GM23338 (cell line): ENCODE measurements around the gene RPS25. TPM values are rescaled to one million over a fixed set of nuclear protein-coding genes. Genes with fewer than 3 reads are reported as not detected.

Experiments used
- ATAC-seq: fragments of 200-7000 bp; cut with Tn5 transposase; 3 replicates; pipeline ENCODE4 v1.9.1; 2020
- DNase-seq: peaks from one replicate; pipeline ENCODE4 v3.0.0-alpha.2; 2015; ENCODE audit warnings: low spot score
- H2AFZ ChIP-seq: fragments of 200-600 bp; sonication (generic); 2 replicates; pipeline ENCODE4 v1.8.0; 2016; ENCODE audit warnings: antibody characterized with exemption, mild to moderate bottlenecking, moderate library complexity
- H3F3A ChIP-seq: fragments of 200-600 bp; sonication (generic); replicated peaks from 2 replicates; pipeline ENCODE4 v1.8.0; 2017; ENCODE audit warnings: antibody characterized with exemption, mixed run types, low read depth
- H3K27ac ChIP-seq: fragments of 200-600 bp; sonication (generic); 2 replicates; pipeline ENCODE4 v1.6.1; 2016; ENCODE audit warnings: low read depth
- H3K27me3 ChIP-seq: fragments of 200-600 bp; sonication (generic); 2 replicates; pipeline ENCODE4 v1.8.0; 2016; ENCODE audit warnings: mild to moderate bottlenecking, mixed run types, moderate library complexity; ENCODE audit not compliant: insufficient read depth
- H3K36me3 ChIP-seq: fragments of 200-600 bp; sonication (generic); 2 replicates; pipeline ENCODE4 v1.8.0; 2016; ENCODE audit warnings: mild to moderate bottlenecking; ENCODE audit not compliant: insufficient read depth
- H3K4me1 ChIP-seq: fragments of 200-600 bp; sonication (generic); 2 replicates; pipeline ENCODE4 v1.8.0; 2016; ENCODE audit warnings: mild to moderate bottlenecking, moderate library complexity; ENCODE audit not compliant: insufficient read depth
- H3K4me2 ChIP-seq: fragments of 200-600 bp; sonication (generic); 2 replicates; pipeline ENCODE4 v1.7.1; 2017; ENCODE audit warnings: mixed run types
- H3K4me3 ChIP-seq: fragments of 200-600 bp; sonication (generic); 2 replicates; pipeline ENCODE4 v1.6.1; 2016; ENCODE audit warnings: mixed run types
- H3K79me2 ChIP-seq: fragments of 200-600 bp; sonication (generic); replicated peaks from 2 replicates; pipeline ENCODE4 v1.8.0; 2017; ENCODE audit warnings: mild to moderate bottlenecking; ENCODE audit not compliant: insufficient read depth
- H3K9me2 ChIP-seq: fragments of 200-600 bp; sonication (generic); 2 replicates; pipeline ENCODE4 v1.8.0; 2017; ENCODE audit not compliant: insufficient read depth
- H4K20me1 ChIP-seq: fragments of 200-600 bp; sonication (generic); replicated peaks from 2 replicates; pipeline ENCODE4 v1.8.0; 2017; ENCODE audit warnings: mild to moderate bottlenecking; ENCODE audit not compliant: insufficient read depth
- H3K27ac Mint-ChIP-seq: 2 replicates; pipeline ENCODE4 v1.8.0; 2020; ENCODE audit warnings: inconsistent platforms, mild to moderate bottlenecking, moderate library complexity, mixed read lengths
- H3K27me3 Mint-ChIP-seq: 3 replicates; pipeline ENCODE4 v1.8.0; 2022; ENCODE audit warnings: low read depth, mild to moderate bottlenecking, moderate library complexity, mixed read lengths, inconsistent platforms; ENCODE audit not compliant: insufficient read depth, poor library complexity
- H3K36me3 Mint-ChIP-seq: 3 replicates; pipeline ENCODE4 v1.8.0; 2021; ENCODE audit warnings: low read depth, mild to moderate bottlenecking, inconsistent platforms, moderate library complexity, mixed read lengths
- H3K4me1 Mint-ChIP-seq: 3 replicates; pipeline ENCODE4 v1.8.0; 2020; ENCODE audit warnings: mild to moderate bottlenecking, inconsistent platforms, mixed read lengths
- H3K4me3 Mint-ChIP-seq: 3 replicates; pipeline ENCODE4 v1.8.0; 2021; ENCODE audit warnings: moderate library complexity, mild to moderate bottlenecking, inconsistent platforms, mixed read lengths
- H3K9me3 Mint-ChIP-seq: 3 replicates; pipeline ENCODE4 v1.8.0; 2020; ENCODE audit warnings: moderate library complexity, mild to moderate bottlenecking, inconsistent platforms, mixed read lengths
- CREB1 ChIP-seq: fragments of 250-450 bp; sonication (Bioruptor Pico); IDR thresholded peaks from 2 replicates; pipeline ENCODE4 v1.5.0; 2020; ENCODE audit warnings: low read depth, mild to moderate bottlenecking, moderate library complexity
- EZH2 ChIP-seq: fragments of 200-600 bp; sonication (generic); IDR thresholded peaks from one replicate; pipeline ENCODE4 v1.8.0; 2017; ENCODE audit warnings: antibody characterized with exemption, mild to moderate bottlenecking, low read depth; ENCODE audit not compliant: unreplicated experiment
- EZH2phosphoT487 ChIP-seq: fragments of 200-600 bp; sonication (generic); IDR thresholded peaks from one replicate; pipeline ENCODE4 v1.8.1; 2018; ENCODE audit warnings: antibody characterized with exemption; ENCODE audit not compliant: unreplicated experiment
- JUNB ChIP-seq: IDR thresholded peaks from one replicate; pipeline ENCODE4 v1.6.1; 2016; ENCODE audit warnings: antibody characterized with exemption; ENCODE audit not compliant: unreplicated experiment
- NANOG ChIP-seq: IDR thresholded peaks from 2 replicates; pipeline ENCODE4 v1.6.1; 2016; ENCODE audit warnings: antibody characterized with exemption, borderline replicate concordance
- POLR2AphosphoS5 ChIP-seq: IDR thresholded peaks from 2 replicates; pipeline ENCODE4 v1.6.1; 2016; ENCODE audit warnings: antibody characterized with exemption, low read depth
- STAT1 ChIP-seq: IDR thresholded peaks from one replicate; pipeline ENCODE4 v1.6.1; 2016; ENCODE audit warnings: antibody characterized with exemption; ENCODE audit not compliant: unreplicated experiment
- ZNF114 ChIP-seq: fragments of 250-450 bp; sonication (Bioruptor Pico); IDR thresholded peaks from 2 replicates; pipeline ENCODE4 v1.5.0; 2020; ENCODE audit warnings: mild to moderate bottlenecking, moderate library complexity
- ZNF331 ChIP-seq: fragments of 250-450 bp; sonication (Bioruptor Pico); IDR thresholded peaks from 2 replicates; pipeline ENCODE4 v1.5.0; 2020; ENCODE audit warnings: low read depth, mild to moderate bottlenecking, moderate library complexity
- polyA plus RNA-seq: library from polyadenylated mRNA; unstranded; fragments of >200 nt; fragmentation: Nextera tagmentation; extraction: Ambion mirVana; gene quantifications from 2 replicates; pipeline ENCODE4 v1.2.1, GENCODE V29; 2016
- total RNA-seq: library from RNA; depleted of rRNA; stranded (reverse); fragments of >200 nt; shearing (Covaris generic); gene quantifications from 2 replicates; pipeline ENCODE4 v1.2.3, GENCODE V29; 2014
- TF ChIP-seq, protein P1 (sequence below): IDR thresholded peaks from one replicate; pipeline ENCODE4 v1.6.1; 2018; ENCODE audit warnings: antibody characterized with exemption; ENCODE audit not compliant: unreplicated experiment
- TF ChIP-seq, protein P2 (sequence below): IDR thresholded peaks from 2 replicates; pipeline ENCODE4 v1.6.1; 2016; ENCODE audit warnings: antibody characterized with exemption
- TF ChIP-seq, protein P3 (sequence below), 2 experiments: fragments of 200-600 bp in 1 of 2; sonication (generic) in 1 of 2; conservative IDR thresholded peaks; 2 replicates each; pipeline versions ENCODE4 v1.5.1 to v1.6.1; 2016 to 2017; ENCODE audit warnings: antibody characterized with exemption in 2 of 2, low read depth in 2 of 2, mild to moderate bottlenecking in 2 of 2, moderate library complexity in 1 of 2

Gene RPS25
- total and polyA plus RNA-seq, 2 experiments from 2014 or later: 1,965 to 3,622 TPM

DNA sequence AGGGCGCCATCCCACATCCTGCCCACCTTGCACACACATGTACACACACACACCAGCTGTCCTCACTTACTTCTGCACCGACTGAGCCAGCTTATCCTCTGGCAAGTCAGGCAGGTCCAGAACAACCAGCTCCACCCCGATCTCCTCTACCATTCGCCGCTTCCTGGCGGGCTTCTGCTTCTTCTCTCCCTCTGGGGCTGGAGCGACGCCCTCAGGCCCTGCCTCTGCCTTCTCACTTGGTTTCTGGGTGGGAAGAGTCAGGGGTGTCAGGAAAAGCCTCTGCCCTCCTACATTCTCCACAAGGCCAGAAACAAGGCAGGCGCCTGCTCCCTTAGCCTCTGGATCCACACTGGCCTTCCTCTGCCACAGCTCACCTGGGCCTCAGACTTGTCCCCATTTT lies 30.5 kb upstream of the RPS25 start (continued):
- TF ChIP-seq, protein P1, sequence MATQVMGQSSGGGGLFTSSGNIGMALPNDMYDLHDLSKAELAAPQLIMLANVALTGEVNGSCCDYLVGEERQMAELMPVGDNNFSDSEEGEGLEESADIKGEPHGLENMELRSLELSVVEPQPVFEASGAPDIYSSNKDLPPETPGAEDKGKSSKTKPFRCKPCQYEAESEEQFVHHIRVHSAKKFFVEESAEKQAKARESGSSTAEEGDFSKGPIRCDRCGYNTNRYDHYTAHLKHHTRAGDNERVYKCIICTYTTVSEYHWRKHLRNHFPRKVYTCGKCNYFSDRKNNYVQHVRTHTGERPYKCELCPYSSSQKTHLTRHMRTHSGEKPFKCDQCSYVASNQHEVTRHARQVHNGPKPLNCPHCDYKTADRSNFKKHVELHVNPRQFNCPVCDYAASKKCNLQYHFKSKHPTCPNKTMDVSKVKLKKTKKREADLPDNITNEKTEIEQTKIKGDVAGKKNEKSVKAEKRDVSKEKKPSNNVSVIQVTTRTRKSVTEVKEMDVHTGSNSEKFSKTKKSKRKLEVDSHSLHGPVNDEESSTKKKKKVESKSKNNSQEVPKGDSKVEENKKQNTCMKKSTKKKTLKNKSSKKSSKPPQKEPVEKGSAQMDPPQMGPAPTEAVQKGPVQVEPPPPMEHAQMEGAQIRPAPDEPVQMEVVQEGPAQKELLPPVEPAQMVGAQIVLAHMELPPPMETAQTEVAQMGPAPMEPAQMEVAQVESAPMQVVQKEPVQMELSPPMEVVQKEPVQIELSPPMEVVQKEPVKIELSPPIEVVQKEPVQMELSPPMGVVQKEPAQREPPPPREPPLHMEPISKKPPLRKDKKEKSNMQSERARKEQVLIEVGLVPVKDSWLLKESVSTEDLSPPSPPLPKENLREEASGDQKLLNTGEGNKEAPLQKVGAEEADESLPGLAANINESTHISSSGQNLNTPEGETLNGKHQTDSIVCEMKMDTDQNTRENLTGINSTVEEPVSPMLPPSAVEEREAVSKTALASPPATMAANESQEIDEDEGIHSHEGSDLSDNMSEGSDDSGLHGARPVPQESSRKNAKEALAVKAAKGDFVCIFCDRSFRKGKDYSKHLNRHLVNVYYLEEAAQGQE: no peak
- TF ChIP-seq ZNF114 (no peak), ZNF331 (CRISPR knock-in tag) (no peak), EZH2phosphoT487 (no peak), POLR2AphosphoS5 (no peak), JUNB (no peak), EZH2 (no peak), STAT1 (no peak), NANOG (no peak)
- TF ChIP-seq, protein P2, sequence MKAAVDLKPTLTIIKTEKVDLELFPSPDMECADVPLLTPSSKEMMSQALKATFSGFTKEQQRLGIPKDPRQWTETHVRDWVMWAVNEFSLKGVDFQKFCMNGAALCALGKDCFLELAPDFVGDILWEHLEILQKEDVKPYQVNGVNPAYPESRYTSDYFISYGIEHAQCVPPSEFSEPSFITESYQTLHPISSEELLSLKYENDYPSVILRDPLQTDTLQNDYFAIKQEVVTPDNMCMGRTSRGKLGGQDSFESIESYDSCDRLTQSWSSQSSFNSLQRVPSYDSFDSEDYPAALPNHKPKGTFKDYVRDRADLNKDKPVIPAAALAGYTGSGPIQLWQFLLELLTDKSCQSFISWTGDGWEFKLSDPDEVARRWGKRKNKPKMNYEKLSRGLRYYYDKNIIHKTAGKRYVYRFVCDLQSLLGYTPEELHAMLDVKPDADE: no peak

DNA sequence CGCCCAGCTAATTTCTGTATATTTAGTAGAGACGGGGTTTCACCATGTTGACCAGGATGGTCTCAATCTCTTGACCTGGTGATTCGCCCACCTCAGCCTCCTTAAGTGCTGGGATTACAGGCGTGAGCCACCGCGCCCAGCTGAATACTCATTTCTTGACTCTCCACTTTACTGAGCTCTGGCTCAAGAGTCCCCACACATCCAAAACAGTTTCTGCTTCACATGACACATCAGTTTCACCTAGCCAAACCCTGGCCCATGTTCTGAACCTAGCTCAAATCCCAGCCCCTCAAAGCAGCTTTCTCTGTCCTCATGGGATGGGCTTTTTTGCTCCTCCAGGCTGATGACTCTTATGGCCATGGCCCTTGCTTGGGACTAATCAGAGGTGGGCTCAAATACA lies 29.1 kb upstream of the RPS25 start:
- Histone ChIP-seq H3K4me2 (no peak overlapping the region), H2AFZ (no peak overlapping the region), H3K4me1 (peaks cover 13% of the 10 kb centered on the region), H3K27ac (no peak overlapping the region), H3K27me3 (no peaks in the 10 kb centered on the region), H3K9me2 (no peaks in the 10 kb centered on the region), H3F3A (peaks cover 6% of the 10 kb centered on the region; the same call in 1 of the 2 replicates), H4K20me1 (peaks cover 6% of the 10 kb centered on the region), H3K79me2 (no peaks in the 10 kb centered on the region), H3K4me3 (no peak overlapping the region), H3K36me3 (peaks cover 34% of the 10 kb centered on the region)
- H3K27ac Mint-ChIP-seq: no peak overlapping the region
- peaks cover 15% of the 10 kb centered on the region for H3K4me1 Mint-ChIP-seq
- no peak overlapping the region for H3K4me3 Mint-ChIP-seq
- H3K27me3 Mint-ChIP-seq: peaks cover 10% of the 10 kb centered on the region
- H3K36me3 Mint-ChIP-seq: peaks cover 79% of the 10 kb centered on the region
- ATAC-seq: no peak
- no peaks in the 10 kb centered on the region for H3K9me3 Mint-ChIP-seq
- DNase-seq: no peak
- TF ChIP-seq, protein P1: no peak
- TF ChIP-seq, protein P3, sequence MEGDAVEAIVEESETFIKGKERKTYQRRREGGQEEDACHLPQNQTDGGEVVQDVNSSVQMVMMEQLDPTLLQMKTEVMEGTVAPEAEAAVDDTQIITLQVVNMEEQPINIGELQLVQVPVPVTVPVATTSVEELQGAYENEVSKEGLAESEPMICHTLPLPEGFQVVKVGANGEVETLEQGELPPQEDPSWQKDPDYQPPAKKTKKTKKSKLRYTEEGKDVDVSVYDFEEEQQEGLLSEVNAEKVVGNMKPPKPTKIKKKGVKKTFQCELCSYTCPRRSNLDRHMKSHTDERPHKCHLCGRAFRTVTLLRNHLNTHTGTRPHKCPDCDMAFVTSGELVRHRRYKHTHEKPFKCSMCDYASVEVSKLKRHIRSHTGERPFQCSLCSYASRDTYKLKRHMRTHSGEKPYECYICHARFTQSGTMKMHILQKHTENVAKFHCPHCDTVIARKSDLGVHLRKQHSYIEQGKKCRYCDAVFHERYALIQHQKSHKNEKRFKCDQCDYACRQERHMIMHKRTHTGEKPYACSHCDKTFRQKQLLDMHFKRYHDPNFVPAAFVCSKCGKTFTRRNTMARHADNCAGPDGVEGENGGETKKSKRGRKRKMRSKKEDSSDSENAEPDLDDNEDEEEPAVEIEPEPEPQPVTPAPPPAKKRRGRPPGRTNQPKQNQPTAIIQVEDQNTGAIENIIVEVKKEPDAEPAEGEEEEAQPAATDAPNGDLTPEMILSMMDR (conservative IDR thresholded peaks at IDR 0.05; ENCODE audit: low read depth in 2 of 2): no peak
- TF ChIP-seq CREB1 (CRISPR knock-in tag): no peak
- TF ChIP-seq STAT1: no peak
- TF ChIP-seq, protein P2: no peak
- no peak for TF ChIP-seq ZNF114
- no peak for TF ChIP-seq ZNF331 (CRISPR knock-in tag)
- no peak for TF ChIP-seq EZH2
- no peak for TF ChIP-seq NANOG
- no peak for TF ChIP-seq POLR2AphosphoS5
- TF ChIP-seq EZH2phosphoT487: no peak
- TF ChIP-seq JUNB: no peak
